Natural killer cell treated with Interleukin-12 subunit alpha and Interleukin-12 subunit beta and Interleukin-15 and Interleukin-18, amount 100 ng/mL, for 72 hours (primary cell): ENCODE measurements around the gene HAUS8. TPM values are rescaled to one million over a fixed set of nuclear protein-coding genes. Genes with fewer than 3 reads are reported as not detected.
A peak's percentile ranks its signal among the peaks of the same experiment; 100 is the strongest.
"Not testable (repeated sequence)": the region's sequence is repeated elsewhere in the genome, so short reads cannot be mapped to it uniquely, and the experiment has no call there.

ENCODE experiments used
- ATAC-seq, 2 donors: fragments of 150-1000 bp; cut with Tn5 transposase in 1 of 2; sonication (Bioruptor Pico), chemical (Tn5 transposase) in 1 of 2; 2 replicates each; pipeline ENCODE4 v1.10.0; 2021
- DNase-seq: peaks from one replicate; pipeline ENCODE4 v3.0.0; 2022; ENCODE audit warnings: low spot score
- H3K27ac Mint-ChIP-seq, 2 donors: 1 replicate in 1 of 2; 2 replicates in 1 of 2; pipeline ENCODE4 v1.8.0; 2022; ENCODE audit warnings: mixed read lengths in 2 of 2, mild to moderate bottlenecking in 1 of 2, moderate library complexity in 1 of 2
- H3K27me3 Mint-ChIP-seq, 2 donors: 1 replicate in 1 of 2; 2 replicates in 1 of 2; pipeline ENCODE4 v1.8.0; 2022; ENCODE audit warnings: mixed read lengths in 2 of 2
- H3K36me3 Mint-ChIP-seq: one replicate; pipeline ENCODE4 v1.8.0; 2022; ENCODE audit warnings: mixed read lengths
- H3K4me1 Mint-ChIP-seq, 2 donors: 1 replicate in 1 of 2; 2 replicates in 1 of 2; pipeline ENCODE4 v1.8.0; 2022; ENCODE audit warnings: low read depth in 2 of 2, mixed read lengths in 2 of 2, mild to moderate bottlenecking in 1 of 2
- H3K4me3 Mint-ChIP-seq: one replicate; pipeline ENCODE4 v1.8.0; 2022; ENCODE audit warnings: mixed read lengths
- H3K9me3 Mint-ChIP-seq: 2 replicates; pipeline ENCODE4 v1.8.0; 2022; ENCODE audit warnings: mixed read lengths
- total RNA-seq, 2 donors: library from RNA; stranded (reverse); gene quantifications; one replicate each; pipeline ENCODE4 v1.2.3, GENCODE V29; 2022

The HAUS8 gene
- total RNA-seq, 2 donors from 2014 or later: 25.6 to 46.1 TPM

GRCh38 chr19:17109300-17109699 is 34.0 kb upstream of the HAUS8 start:
- Mint-ChIP-seq H3K27me3 (no peaks in the 10 kb centered on the region), H3K36me3 (peaks cover 6% of the 10 kb centered on the region), H3K27ac (peak overlapping the region; percentile 64 to 69), H3K4me3 (peak overlapping the region; percentile 47), H3K9me3 (no peaks in the 10 kb centered on the region), H3K4me1 (peaks cover 49 to 71% of the 10 kb centered on the region in 2 donors)
- DNase-seq (no peak), ATAC-seq (no peak)

- ATAC-seq (no peak), DNase-seq (no peak)
- Mint-ChIP-seq H3K27me3 (no peaks in the 10 kb centered on the region), H3K4me3 (no peak overlapping the region), H3K9me3 (no peaks in the 10 kb centered on the region), H3K27ac (peak overlapping the region in 1 of 2 donors; percentile 51), H3K36me3 (peaks cover 6% of the 10 kb centered on the region), H3K4me1 (peaks cover 45 to 66% of the 10 kb centered on the region in 2 donors)
Measured at GRCh38 chr19:17108453-17108784, 33.2 kb upstream of the HAUS8 start.

DNA sequence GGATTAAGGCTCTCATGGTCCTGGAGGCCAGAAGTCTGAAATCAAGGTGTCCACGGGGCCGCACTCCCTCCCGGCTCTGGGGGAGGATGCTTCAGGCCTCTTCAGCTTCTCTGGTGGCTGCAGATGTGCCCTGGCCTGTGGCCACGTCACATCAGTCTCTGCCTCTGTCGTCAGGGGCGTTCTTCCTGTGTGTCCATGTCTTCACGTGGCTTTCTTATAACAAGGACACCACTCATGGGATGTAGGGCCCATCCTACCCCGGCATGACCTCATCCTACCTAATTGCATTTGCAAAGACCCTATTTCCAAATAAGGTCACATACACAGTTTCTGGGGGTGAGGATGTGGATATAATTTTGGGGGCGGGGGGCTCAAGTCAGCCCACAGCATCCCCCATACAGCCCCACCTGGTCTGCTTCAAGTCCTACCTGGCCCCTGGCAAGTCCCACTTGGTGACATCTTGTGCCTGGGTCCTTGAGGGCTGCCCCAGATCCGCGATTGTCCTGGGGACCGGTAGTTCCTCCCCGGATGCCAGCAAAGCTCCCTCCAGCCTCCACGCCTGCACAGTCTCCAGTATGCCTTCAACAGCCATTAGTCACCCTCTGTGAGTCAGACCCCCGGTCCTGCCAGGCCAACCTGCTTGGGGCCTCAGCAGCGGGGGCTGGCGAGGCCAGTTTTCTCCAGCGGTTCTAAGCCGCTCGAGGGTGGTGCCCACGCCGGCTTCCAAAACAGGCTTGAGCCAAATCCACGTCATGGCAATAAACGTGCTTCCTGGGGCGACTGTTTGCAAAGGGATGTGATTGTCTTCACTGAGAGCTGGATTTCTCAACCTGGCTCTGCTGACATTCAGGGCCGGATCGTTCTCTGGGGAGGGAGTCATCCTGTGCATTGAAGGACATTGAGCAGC is 32.5 kb upstream of the HAUS8 start:
- H3K27ac Mint-ChIP-seq: peak overlapping the region in 1 of 2 donors; percentile 51
- ATAC-seq (peak; percentile 43 to 48), DNase-seq (no peak)
- H3K9me3 Mint-ChIP-seq: no peaks in the 10 kb centered on the region
- H3K4me1 Mint-ChIP-seq: peaks cover 45 to 64% of the 10 kb centered on the region in 2 donors
- peaks cover 12% of the 10 kb centered on the region for H3K36me3 Mint-ChIP-seq
- H3K27me3 Mint-ChIP-seq: no peaks in the 10 kb centered on the region
- H3K4me3 Mint-ChIP-seq: no peak overlapping the region

DNA sequence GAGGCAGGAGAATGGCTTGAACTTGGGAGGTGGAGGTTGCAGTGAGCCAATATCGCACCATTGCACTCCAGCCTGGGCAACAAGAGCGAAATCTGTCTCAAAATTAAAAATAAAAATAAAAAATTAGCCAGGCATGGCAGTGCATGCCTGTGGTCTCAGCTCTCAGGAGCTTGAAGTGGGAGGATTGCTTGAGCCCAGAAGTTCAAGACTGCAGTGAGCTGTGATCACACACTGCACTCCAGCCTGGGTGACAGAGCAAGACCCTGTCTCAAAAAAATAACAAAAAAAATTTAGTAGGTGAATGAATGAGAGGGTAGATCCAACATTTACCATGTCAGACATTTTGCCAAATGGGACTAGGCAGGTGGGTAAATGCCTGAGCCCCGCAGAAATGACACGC is 31.7 kb upstream of the HAUS8 start:
- not testable (repeated sequence) for H3K4me3 Mint-ChIP-seq, DNase-seq, H3K9me3 Mint-ChIP-seq, ATAC-seq, H3K27me3 Mint-ChIP-seq, H3K27ac Mint-ChIP-seq
- peaks cover 40 to 60% of the 10 kb centered on the region in 2 donors for H3K4me1 Mint-ChIP-seq
- peaks cover 12% of the 10 kb centered on the region for H3K36me3 Mint-ChIP-seq

GRCh38 chr19:17105556-17105955 is 30.3 kb upstream of the HAUS8 start:
- H3K27ac Mint-ChIP-seq: no peak overlapping the region
- H3K9me3 Mint-ChIP-seq: no peaks in the 10 kb centered on the region
- H3K27me3 Mint-ChIP-seq: no peaks in the 10 kb centered on the region
- DNase-seq: no peak
- H3K4me1 Mint-ChIP-seq: peaks cover 33 to 56% of the 10 kb centered on the region in 2 donors
- H3K4me3 Mint-ChIP-seq: no peak overlapping the region
- H3K36me3 Mint-ChIP-seq: peaks cover 7% of the 10 kb centered on the region
- no peak for ATAC-seq

GRCh38 chr19:17104679-17105078 is 29.4 kb upstream of the HAUS8 start:
- no peak for ATAC-seq
- Mint-ChIP-seq H3K4me1 (peaks cover 28 to 51% of the 10 kb centered on the region in 2 donors), H3K36me3 (peaks cover 7% of the 10 kb centered on the region), H3K4me3 (no peak overlapping the region), H3K27ac (no peak overlapping the region), H3K9me3 (no peaks in the 10 kb centered on the region), H3K27me3 (no peaks in the 10 kb centered on the region)
- DNase-seq: no peak

DNA sequence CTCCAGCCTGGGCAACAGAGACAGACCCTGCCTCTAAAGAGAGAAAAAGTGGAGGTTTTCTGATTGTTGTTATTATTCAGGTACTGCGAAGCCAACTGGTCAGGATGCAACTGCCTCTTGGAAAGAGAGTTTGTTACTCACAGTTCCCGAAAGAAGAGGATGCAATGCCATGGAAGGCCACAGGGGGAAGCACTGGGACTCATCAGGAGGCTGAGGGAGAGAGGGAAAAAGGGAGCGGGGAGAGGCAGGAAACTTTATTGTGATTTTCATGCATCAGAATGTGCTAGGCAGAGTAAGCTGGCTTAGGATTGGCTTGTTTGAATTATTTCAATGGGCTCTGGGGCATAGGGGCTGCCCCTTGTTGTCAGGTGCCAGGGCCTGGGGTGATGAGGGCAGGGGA is 27.9 kb upstream of the HAUS8 start:
- H3K36me3 Mint-ChIP-seq: peaks cover 7% of the 10 kb centered on the region
- DNase-seq: no peak
- H3K4me1 Mint-ChIP-seq: peaks cover 28 to 55% of the 10 kb centered on the region in 2 donors
- peak overlapping the region in 1 of 2 donors; percentile 27 for H3K27ac Mint-ChIP-seq
- no peak for ATAC-seq
- H3K9me3 Mint-ChIP-seq: no peaks in the 10 kb centered on the region
- no peak overlapping the region for H3K4me3 Mint-ChIP-seq
- no peaks in the 10 kb centered on the region for H3K27me3 Mint-ChIP-seq

DNA sequence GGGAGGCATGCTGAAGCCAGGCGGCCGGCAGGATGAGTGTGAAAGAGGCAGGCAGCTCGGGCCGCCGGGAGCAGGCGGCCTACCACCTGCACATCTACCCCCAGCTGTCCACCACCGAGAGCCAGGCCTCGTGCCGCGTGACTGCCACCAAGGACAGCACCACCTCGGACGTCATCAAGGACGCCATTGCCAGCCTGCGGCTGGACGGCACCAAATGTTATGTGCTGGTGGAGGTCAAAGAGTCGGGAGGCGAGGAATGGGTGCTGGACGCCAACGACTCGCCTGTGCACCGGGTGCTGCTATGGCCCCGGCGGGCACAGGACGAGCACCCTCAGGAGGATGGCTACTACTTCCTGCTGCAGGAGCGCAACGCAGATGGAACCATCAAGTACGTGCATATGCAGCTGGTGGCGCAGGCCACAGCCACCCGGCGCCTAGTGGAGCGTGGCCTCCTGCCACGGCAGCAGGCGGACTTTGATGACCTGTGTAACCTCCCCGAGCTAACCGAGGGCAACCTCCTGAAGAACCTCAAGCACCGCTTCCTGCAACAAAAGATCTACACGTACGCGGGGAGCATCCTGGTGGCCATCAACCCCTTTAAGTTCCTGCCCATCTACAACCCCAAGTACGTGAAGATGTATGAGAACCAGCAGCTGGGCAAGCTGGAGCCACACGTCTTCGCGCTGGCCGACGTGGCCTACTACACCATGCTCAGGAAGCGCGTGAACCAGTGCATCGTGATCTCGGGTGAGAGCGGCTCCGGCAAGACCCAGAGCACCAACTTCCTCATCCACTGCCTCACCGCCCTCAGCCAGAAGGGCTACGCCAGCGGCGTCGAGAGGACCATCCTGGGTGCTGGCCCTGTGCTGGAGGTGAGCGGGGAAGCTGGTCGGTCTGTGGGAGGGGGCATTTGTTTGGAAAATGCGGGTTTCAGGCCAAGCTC is 26.7 kb upstream of the HAUS8 start:
- Mint-ChIP-seq H3K36me3 (peaks cover 7% of the 10 kb centered on the region), H3K27ac (no peak overlapping the region), H3K4me3 (no peak overlapping the region), H3K4me1 (peaks cover 22 to 53% of the 10 kb centered on the region in 2 donors), H3K9me3 (no peaks in the 10 kb centered on the region), H3K27me3 (no peaks in the 10 kb centered on the region)
- ATAC-seq (no peak), DNase-seq (no peak)

DNA sequence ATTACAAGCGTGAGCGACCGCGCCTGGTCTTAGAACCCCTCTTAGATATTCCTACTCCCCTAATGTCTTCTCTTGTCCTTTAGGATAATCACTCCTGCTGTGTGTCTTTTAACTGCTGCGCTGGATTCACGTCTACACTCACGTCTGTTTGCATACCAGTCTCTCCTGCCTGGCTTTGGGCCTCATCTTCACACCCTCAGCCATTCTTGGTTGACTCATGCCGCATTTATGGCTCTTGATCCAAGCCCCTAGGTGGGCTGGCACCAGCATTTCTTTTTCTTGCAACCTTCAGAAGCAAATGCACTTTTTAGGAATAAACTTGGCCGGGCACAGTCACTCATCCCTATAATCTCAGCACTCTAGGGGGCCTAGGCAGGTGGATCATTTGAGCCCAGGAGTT is 23.1 kb upstream of the HAUS8 start:
- no peak for DNase-seq
- Mint-ChIP-seq H3K4me1 (peaks cover 33 to 56% of the 10 kb centered on the region in 2 donors), H3K9me3 (no peaks in the 10 kb centered on the region), H3K36me3 (peaks cover 5% of the 10 kb centered on the region), H3K27me3 (no peaks in the 10 kb centered on the region), H3K27ac (peak overlapping the region; percentile 27 to 68), H3K4me3 (no peak overlapping the region)
- no peak for ATAC-seq

GRCh38 chr19:17097593-17098126 is 22.4 kb upstream of the HAUS8 start:
- ATAC-seq: no peak
- no peaks in the 10 kb centered on the region for H3K36me3 Mint-ChIP-seq
- H3K27ac Mint-ChIP-seq: peak overlapping the region; percentile 27 to 68

DNA sequence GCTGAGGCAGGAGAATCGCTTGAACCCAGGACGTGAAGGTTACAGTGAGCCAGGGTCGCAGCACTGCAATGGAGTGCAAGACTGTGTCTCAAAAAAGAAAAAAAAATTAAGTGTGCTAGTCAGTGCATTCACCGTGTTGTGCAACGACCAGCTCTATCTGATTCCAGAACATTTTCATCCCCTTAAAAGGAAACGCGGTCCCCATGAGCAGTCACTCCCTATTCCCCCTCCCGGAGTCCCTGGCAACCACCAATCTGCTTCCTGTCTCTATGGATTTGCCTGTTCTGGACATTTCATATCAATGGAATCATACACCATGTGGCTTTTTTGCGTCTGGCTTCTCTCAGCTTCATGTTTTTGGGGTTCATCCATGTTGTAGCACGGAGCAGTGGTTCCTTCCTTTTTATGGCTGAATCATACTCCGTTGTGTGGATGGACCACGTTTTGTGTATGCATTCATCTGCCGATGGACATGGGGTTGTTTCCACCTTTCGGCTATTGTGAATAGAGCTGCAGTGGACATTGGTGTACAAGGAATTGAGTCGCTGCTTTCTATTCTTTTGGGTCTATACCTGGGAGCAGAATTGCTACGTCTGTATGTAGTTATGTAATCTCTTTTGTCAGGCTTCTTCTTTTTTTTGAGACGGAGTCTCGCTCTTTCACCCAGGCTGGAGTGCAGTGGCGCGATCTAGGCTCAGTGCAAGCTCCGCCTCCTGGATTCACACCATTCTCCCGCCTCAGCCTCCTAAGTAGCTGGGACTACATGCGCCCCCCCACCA is 20.1 kb upstream of the HAUS8 start:
- Mint-ChIP-seq H3K9me3 (no peaks in the 10 kb centered on the region), H3K4me3 (no peak overlapping the region), H3K27ac (no peak overlapping the region), H3K27me3 (no peaks in the 10 kb centered on the region), H3K4me1 (peaks cover 33 to 54% of the 10 kb centered on the region in 2 donors), H3K36me3 (no peaks in the 10 kb centered on the region)
- no peak for ATAC-seq
- no peak for DNase-seq

More at GRCh38 chr19:17097593-17098126, 22.4 kb upstream of the HAUS8 start:
- no peak for DNase-seq
- no peak overlapping the region for H3K4me3 Mint-ChIP-seq
- peaks cover 28 to 53% of the 10 kb centered on the region in 2 donors for H3K4me1 Mint-ChIP-seq
- H3K9me3 Mint-ChIP-seq: no peaks in the 10 kb centered on the region
- H3K27me3 Mint-ChIP-seq: no peaks in the 10 kb centered on the region

GRCh38 chr19:17094694-17095093 is 19.4 kb upstream of the HAUS8 start:
- H3K4me3 Mint-ChIP-seq, H3K27me3 Mint-ChIP-seq, H3K36me3 Mint-ChIP-seq, DNase-seq, H3K27ac Mint-ChIP-seq, H3K9me3 Mint-ChIP-seq, ATAC-seq: not testable (repeated sequence)
- H3K4me1 Mint-ChIP-seq: peaks cover 38 to 58% of the 10 kb centered on the region in 2 donors

DNA sequence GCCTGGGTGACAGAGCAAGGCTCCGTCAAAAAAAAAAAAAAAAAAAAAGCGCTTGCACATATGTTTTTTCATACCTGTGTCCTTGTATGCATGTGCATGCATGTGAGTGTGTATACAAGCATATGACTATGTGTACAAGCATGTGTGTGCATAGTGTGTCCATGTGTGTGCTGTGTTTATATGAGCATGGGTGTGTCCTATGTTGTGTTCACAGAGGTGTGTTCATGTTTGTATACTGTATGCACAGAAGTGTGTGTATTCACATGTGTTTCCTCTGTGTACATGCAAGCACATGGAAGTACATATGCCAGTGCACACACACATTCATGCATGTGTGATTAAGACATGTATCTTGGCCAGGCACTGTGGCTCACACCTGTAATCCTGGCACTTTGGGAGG is 17.4 kb upstream of the HAUS8 start:
- Mint-ChIP-seq H3K9me3 (no peaks in the 10 kb centered on the region), H3K27ac (no peak overlapping the region), H3K4me3 (no peak overlapping the region), H3K4me1 (peaks cover 45 to 58% of the 10 kb centered on the region in 2 donors), H3K36me3 (no peaks in the 10 kb centered on the region), H3K27me3 (no peaks in the 10 kb centered on the region)
- ATAC-seq: no peak
- DNase-seq: no peak
